Mesenchymal stem cell (in vitro differentiated cells and primary cell): ENCODE results near the gene SCYL1.

Source experiments
- DNase-seq: peaks from one replicate; pipeline ENCODE4 v3.0.0-alpha.2; 2013
- H2AFZ ChIP-seq: one replicate; pipeline ENCODE4 v1.6.1; 2013; ENCODE audit warnings: low read depth, mild to moderate bottlenecking, control low read depth, inconsistent platforms, low read length, moderate library complexity
- H2AK5ac ChIP-seq: 2 replicates; pipeline ENCODE4 v1.6.1; 2013; ENCODE audit warnings: low read length, moderate library complexity, mild to moderate bottlenecking, inconsistent platforms; ENCODE audit not compliant: severe bottlenecking
- H2BK120ac ChIP-seq: one replicate; pipeline ENCODE4 v1.6.1; 2013; ENCODE audit warnings: low read depth, mild to moderate bottlenecking, inconsistent platforms, low read length, moderate library complexity
- H2BK12ac ChIP-seq, 2 experiments: one replicate each; pipeline ENCODE4 v1.6.1; 2013; ENCODE audit warnings: inconsistent platforms in 2 of 2, low read length in 2 of 2, mild to moderate bottlenecking in 2 of 2, moderate library complexity in 2 of 2, control low read depth in 1 of 2
- H2BK15ac ChIP-seq: one replicate; pipeline ENCODE4 v1.6.1; 2013; ENCODE audit warnings: mild to moderate bottlenecking, low read depth, inconsistent platforms; ENCODE audit not compliant: poor library complexity, severe bottlenecking
- H2BK5ac ChIP-seq: 2 replicates; pipeline ENCODE4 v1.6.1; 2013; ENCODE audit warnings: low read depth, mild to moderate bottlenecking, low read length, control low read depth, inconsistent platforms; ENCODE audit not compliant: poor library complexity, severe bottlenecking
- H3K14ac ChIP-seq, 2 experiments: one replicate each; pipeline ENCODE4 v1.6.1; 2013; ENCODE audit warnings: inconsistent platforms in 2 of 2, low read length in 2 of 2, control low read depth in 1 of 2, mild to moderate bottlenecking in 1 of 2, moderate library complexity in 1 of 2
- H3K18ac ChIP-seq, 2 experiments: one replicate each; pipeline ENCODE4 v1.6.1; 2013; ENCODE audit warnings: inconsistent platforms in 2 of 2, low read length in 2 of 2, control low read depth in 1 of 2, low read depth in 1 of 2, mild to moderate bottlenecking in 1 of 2
- H3K23ac ChIP-seq, 2 experiments: one replicate each; pipeline ENCODE4 v1.6.1; 2013; ENCODE audit warnings: inconsistent platforms in 2 of 2, low read length in 2 of 2, mild to moderate bottlenecking in 2 of 2, moderate library complexity in 2 of 2, control low read depth in 1 of 2
- H3K27ac ChIP-seq: 2 replicates; pipeline ENCODE4 v1.5.1; 2013; ENCODE audit warnings: mild to moderate bottlenecking, moderate library complexity, low read length, control low read depth, inconsistent platforms; ENCODE audit not compliant: poor library complexity, severe bottlenecking
- H3K27me3 ChIP-seq, 2 experiments: 2 replicates each; pipeline versions ENCODE4 v1.6.1 to v1.7.0; 2013; ENCODE audit warnings: low read length in 2 of 2, mild to moderate bottlenecking in 2 of 2, moderate library complexity in 2 of 2, control low read depth in 1 of 2, inconsistent platforms in 1 of 2; ENCODE audit not compliant: control insufficient read depth in 1 of 2, insufficient read depth in 1 of 2
- H3K36me3 ChIP-seq, 2 experiments: 2 replicates each; pipeline versions ENCODE4 v1.6.1 to v1.7.0; 2013; ENCODE audit warnings: low read length in 2 of 2, control low read depth in 1 of 2, inconsistent platforms in 1 of 2, low read depth in 1 of 2, mild to moderate bottlenecking in 1 of 2; ENCODE audit not compliant: insufficient read depth in 2 of 2, control insufficient read depth in 1 of 2
- H3K4ac ChIP-seq, 2 experiments: one replicate each; pipeline ENCODE4 v1.6.1; 2013; ENCODE audit warnings: inconsistent platforms in 2 of 2, low read length in 2 of 2, mild to moderate bottlenecking in 2 of 2, moderate library complexity in 2 of 2, control low read depth in 1 of 2, low read depth in 1 of 2
- H3K4me1 ChIP-seq: 2 replicates; pipeline ENCODE4 v1.6.1; 2013; ENCODE audit warnings: low read depth, low read length, control low read depth; ENCODE audit not compliant: control insufficient read depth, insufficient read depth
- H3K4me2 ChIP-seq: 2 replicates; pipeline ENCODE4 v1.6.1; 2013; ENCODE audit warnings: low read length, mild to moderate bottlenecking, inconsistent platforms; ENCODE audit not compliant: poor library complexity, severe bottlenecking
- H3K4me3 ChIP-seq, 2 experiments: 2 replicates each; pipeline versions ENCODE4 v1.5.1 to v1.7.0; 2013; ENCODE audit warnings: low read length in 2 of 2, mild to moderate bottlenecking in 2 of 2, control low read depth in 1 of 2, low read depth in 1 of 2; ENCODE audit not compliant: insufficient read depth in 1 of 2
- H3K79me1 ChIP-seq: replicated peaks from 2 replicates; pipeline ENCODE4 v1.6.1; 2013; ENCODE audit warnings: mild to moderate bottlenecking, control low read depth, low read length, inconsistent platforms; ENCODE audit not compliant: poor library complexity, severe bottlenecking
- H3K9ac ChIP-seq: 2 replicates; pipeline ENCODE4 v1.7.0; 2013; ENCODE audit warnings: mild to moderate bottlenecking, low read length, moderate library complexity
- H3K9me3 ChIP-seq: 2 replicates; pipeline ENCODE4 v1.7.0; 2013; ENCODE audit warnings: mild to moderate bottlenecking, low read length; ENCODE audit not compliant: control insufficient read depth
- H4K8ac ChIP-seq: one replicate; pipeline ENCODE4 v1.6.1; 2013; ENCODE audit warnings: inconsistent platforms, mild to moderate bottlenecking, low read length, moderate library complexity
- H4K91ac ChIP-seq: one replicate; pipeline ENCODE4 v1.6.1; 2013; ENCODE audit warnings: mild to moderate bottlenecking, low read length, inconsistent platforms
- WGBS: methylation state at CpG from one replicate; pipeline ENCODE4 v1.1.7; 2013; ENCODE audit warnings: mixed read lengths; 5-methylcytosine and 5-hydroxymethylcytosine counted together

SCYL1 gene

DNA sequence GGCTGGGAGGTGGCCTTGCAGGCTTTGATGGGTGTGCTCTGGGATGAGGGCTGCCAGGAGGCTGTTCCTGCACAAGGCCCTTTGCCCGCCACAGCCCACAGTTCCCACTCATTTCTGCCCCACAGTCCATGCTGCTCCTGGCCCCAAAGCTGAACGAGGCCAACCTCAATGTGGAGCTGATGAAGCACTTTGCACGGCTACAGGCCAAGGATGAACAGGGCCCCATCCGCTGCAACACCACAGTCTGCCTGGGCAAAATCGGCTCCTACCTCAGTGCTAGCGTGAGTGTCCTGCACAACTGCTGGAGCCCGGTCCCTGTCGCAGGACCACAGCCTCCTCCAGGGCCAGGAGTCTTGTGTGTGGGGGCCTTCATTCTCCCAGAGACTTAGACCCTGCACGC, 10.2 kb downstream of the SCYL1 start:
- H2AK5ac ChIP-seq, result no peak overlapping the region
- DNase-seq, result no peak
- no peak overlapping the region for H2AFZ ChIP-seq
- no peaks in the 10 kb centered on the region for H3K9me3 ChIP-seq
- H3K36me3 ChIP-seq, result peaks cover 76 to 94% of the 10 kb centered on the region in 2 experiments
- H3K4me2 ChIP-seq, result no peak overlapping the region
- no peaks in the 10 kb centered on the region for H3K27me3 ChIP-seq
- WGBS, result 96% methylated on average over 9 of the region's 9 CpGs
- no peak overlapping the region for H4K91ac ChIP-seq
- no peak overlapping the region for H4K8ac ChIP-seq
- no peak overlapping the region for H2BK15ac ChIP-seq
- H2BK12ac ChIP-seq, result no peak overlapping the region
- H3K4me1 ChIP-seq, result peaks cover 24% of the 10 kb centered on the region
- H3K4me3 ChIP-seq, result no peak overlapping the region
- no peak overlapping the region for H2BK5ac ChIP-seq
- no peak overlapping the region for H3K4ac ChIP-seq
- H3K27ac ChIP-seq, result no peak overlapping the region
- no peak overlapping the region for H2BK120ac ChIP-seq
- peak overlapping the region; percentile 11 for H3K9ac ChIP-seq
- no peak overlapping the region for H3K23ac ChIP-seq
- H3K14ac ChIP-seq, result no peak overlapping the region
- H3K79me1 ChIP-seq, result peaks cover 27% of the 10 kb centered on the region
- no peak overlapping the region for H3K18ac ChIP-seq

DNA sequence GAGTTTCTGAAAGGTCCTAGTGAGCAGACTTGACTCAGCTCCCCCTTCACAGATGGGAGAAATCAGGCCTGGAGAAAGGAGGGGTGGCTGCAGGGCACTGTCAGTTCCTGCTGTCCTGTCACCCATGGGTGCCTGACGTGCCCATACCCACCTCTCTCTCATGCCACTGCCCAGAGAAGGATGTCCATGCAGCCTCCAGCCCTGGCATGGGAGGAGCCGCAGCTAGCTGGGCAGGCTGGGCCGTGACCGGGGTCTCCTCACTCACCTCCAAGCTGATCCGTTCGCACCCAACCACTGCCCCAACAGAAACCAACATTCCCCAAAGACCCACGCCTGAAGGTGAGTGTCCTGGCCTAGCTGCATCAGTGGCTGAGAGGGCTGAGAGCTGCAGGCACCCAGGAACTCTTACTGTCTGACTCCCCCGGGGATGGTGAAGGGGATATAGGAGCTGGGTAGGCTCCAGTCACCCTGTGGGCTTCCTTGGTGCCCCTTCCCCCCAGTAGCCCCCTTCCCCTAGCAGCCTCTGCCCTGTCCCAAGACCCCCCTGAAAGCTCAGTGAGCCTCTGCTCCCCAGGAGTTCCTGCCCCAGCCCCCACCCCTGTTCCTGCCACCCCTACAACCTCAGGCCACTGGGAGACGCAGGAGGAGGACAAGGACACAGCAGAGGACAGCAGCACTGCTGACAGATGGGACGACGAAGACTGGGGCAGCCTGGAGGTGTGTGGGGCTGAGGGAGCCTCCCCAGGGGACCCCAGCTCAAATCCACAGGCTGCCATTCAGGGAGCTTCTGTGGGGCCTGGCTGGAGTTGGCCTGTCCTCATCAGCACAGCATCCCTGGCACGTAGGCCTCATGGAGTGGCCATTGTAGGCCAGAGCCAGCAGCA, 11.8 kb downstream of the SCYL1 start:
- Histone ChIP-seq H3K4ac (no peak overlapping the region), H3K9ac (no peak overlapping the region), H2AK5ac (no peak overlapping the region), H3K27me3 (no peaks in the 10 kb centered on the region), H4K8ac (no peak overlapping the region), H2BK5ac (no peak overlapping the region), H3K14ac (no peak overlapping the region), H2BK15ac (no peak overlapping the region), H2BK12ac (no peak overlapping the region), H3K27ac (no peak overlapping the region), H2AFZ (no peak overlapping the region), H3K4me3 (no peak overlapping the region), H3K4me2 (no peak overlapping the region), H3K36me3 (peaks cover 63 to 84% of the 10 kb centered on the region in 2 experiments), H3K23ac (no peak overlapping the region), H3K18ac (no peak overlapping the region), H3K9me3 (no peaks in the 10 kb centered on the region), H4K91ac (no peak overlapping the region), H3K79me1 (peaks cover 14% of the 10 kb centered on the region), H2BK120ac (no peak overlapping the region), H3K4me1 (peaks cover 35% of the 10 kb centered on the region)
- DNase-seq, result no peak
- WGBS, result 95% methylated on average over 8 of the region's 12 CpGs

GRCh38 chr11:65537296-65537597, 12.4 kb downstream of the SCYL1 start:
- no peak overlapping the region for H3K23ac ChIP-seq
- no peaks in the 10 kb centered on the region for H3K9me3 ChIP-seq
- H3K4me2 ChIP-seq, result no peak overlapping the region
- no peak overlapping the region for H2BK15ac ChIP-seq
- H4K8ac ChIP-seq, result no peak overlapping the region
- H3K27ac ChIP-seq, result no peak overlapping the region
- peaks cover 35% of the 10 kb centered on the region for H3K4me1 ChIP-seq
- no peak overlapping the region for H3K14ac ChIP-seq
- no peak overlapping the region for H3K4me3 ChIP-seq
- H3K36me3 ChIP-seq, result peaks cover 64 to 80% of the 10 kb centered on the region in 2 experiments
- no peak overlapping the region for H2BK5ac ChIP-seq
- H3K4ac ChIP-seq, result no peak overlapping the region
- no peaks in the 10 kb centered on the region for H3K27me3 ChIP-seq
- H3K18ac ChIP-seq, result no peak overlapping the region
- no peak overlapping the region for H2BK120ac ChIP-seq
- peaks cover 11% of the 10 kb centered on the region for H3K79me1 ChIP-seq
- DNase-seq, result no peak
- H3K9ac ChIP-seq, result no peak overlapping the region
- WGBS, result 83% methylated on average over 1 of the region's 2 CpGs
- no peak overlapping the region for H2AFZ ChIP-seq
- H2AK5ac ChIP-seq, result no peak overlapping the region
- H2BK12ac ChIP-seq, result no peak overlapping the region
- H4K91ac ChIP-seq, result no peak overlapping the region

- Histone ChIP-seq H2BK15ac (no peak overlapping the region), H3K9me3 (no peaks in the 10 kb centered on the region), H4K8ac (no peak overlapping the region), H3K14ac (no peak overlapping the region), H3K23ac (no peak overlapping the region), H2BK5ac (no peak overlapping the region), H2BK12ac (no peak overlapping the region), H3K27me3 (no peaks in the 10 kb centered on the region), H3K27ac (no peak overlapping the region), H2AFZ (no peak overlapping the region), H2BK120ac (no peak overlapping the region), H4K91ac (no peak overlapping the region), H3K4me2 (no peak overlapping the region), H3K18ac (no peak overlapping the region), H3K4me3 (no peak overlapping the region), H3K4me1 (peaks cover 31% of the 10 kb centered on the region), H3K9ac (no peak overlapping the region), H3K4ac (no peak overlapping the region), H3K79me1 (peaks cover 7% of the 10 kb centered on the region), H3K36me3 (peaks cover 61 to 75% of the 10 kb centered on the region in 2 experiments), H2AK5ac (no peak overlapping the region)
- WGBS, result 83% methylated on average over 14 of the region's 18 CpGs
- no peak for DNase-seq
These were observed 12.8 kb downstream of the SCYL1 start for GRCh38 chr11:65537620-65538231.
